PC-9 (cell line): ENCODE data around the gene TXNL4A.

Source experiments
- CTCF ChIP-seq: fragments of 200-600 bp; sonication (generic); conservative IDR thresholded peaks from 2 replicates; pipeline ENCODE4 v1.6.1; 2017; ENCODE audit warnings: mixed run types, antibody characterized with exemption, mild to moderate bottlenecking, moderate library complexity
- EZH2 ChIP-seq: fragments of 200-600 bp; sonication (generic); IDR thresholded peaks from 2 replicates; pipeline ENCODE4 v1.8.0; 2017; ENCODE audit warnings: antibody characterized with exemption, low read depth

- no peak for TF ChIP-seq CTCF
- TF ChIP-seq EZH2 = no peak
These were observed 52.9 kb downstream of the TXNL4A start for GRCh38 chr18:79935499-79935898.
